K562 (cell line): ENCODE data around the gene FEN1. TPM values are rescaled to one million over a fixed set of nuclear protein-coding genes. Genes with fewer than 3 reads are reported as not detected.

Experiments
- BRCA1 ChIP-seq, 2 experiments: fragments of 450-650 bp in 1 of 2; sonication (generic) in 1 of 2; formaldehyde crosslinking in 1 of 2; IDR thresholded peaks; 2 replicates each; pipeline versions ENCODE4 v1.5.0 to v1.6.1; 2017 to 2020; ENCODE audit warnings: mild to moderate bottlenecking in 1 of 2, missing genetic modification reagents in 1 of 2
- DNMT1 ChIP-seq: fragments of 450-650 bp; IDR thresholded peaks from 2 replicates; pipeline ENCODE4 v1.6.1; 2016; ENCODE audit warnings: antibody characterized with exemption, mild to moderate bottlenecking
- ELF1 ChIP-seq: fragments of 200-800 bp; sonication (Bioruptor generic); IDR thresholded peaks from 2 replicates; pipeline ENCODE4 v1.6.1; 2016; ENCODE audit warnings: missing genetic modification characterization, missing compliant biosample characterization
- IRF2 ChIP-seq: sonication (generic); formaldehyde crosslinking; IDR thresholded peaks from 2 replicates; pipeline ENCODE4 v1.8.1; 2022; ENCODE audit warnings: mild to moderate bottlenecking, missing genetic modification reagents
- L3MBTL2 ChIP-seq: fragments of 450-650 bp; IDR thresholded peaks from 2 replicates; pipeline ENCODE4 v1.6.1; 2016; ENCODE audit warnings: mild to moderate bottlenecking, moderate library complexity
- PTTG1 ChIP-seq: fragments of 450-650 bp; IDR thresholded peaks from 2 replicates; pipeline ENCODE4 v1.6.1; 2016; ENCODE audit warnings: low read depth, mild to moderate bottlenecking, missing genetic modification characterization, missing compliant biosample characterization
- RFX1 ChIP-seq: fragments of 450-650 bp; IDR thresholded peaks from 2 replicates; pipeline ENCODE4 v1.6.1; 2016; ENCODE audit warnings: mild to moderate bottlenecking, moderate library complexity
- SLC30A9 ChIP-seq: fragments of 250-450 bp; sonication (Bioruptor Pico); IDR thresholded peaks from 2 replicates; pipeline ENCODE4 v1.8.0; 2022; ENCODE audit warnings: mild to moderate bottlenecking, moderate library complexity
- TSC22D4 ChIP-seq: fragments of 450-650 bp; IDR thresholded peaks from 2 replicates; pipeline ENCODE4 v1.6.1; 2016; ENCODE audit warnings: missing genetic modification characterization, missing biosample characterization, control low read depth
- XRCC4 ChIP-seq: IDR thresholded peaks from one replicate; pipeline ENCODE4 v1.6.1; 2011; ENCODE audit not compliant: insufficient read depth, insufficient read length; ENCODE audit errors: extremely low read depth
- ZFX ChIP-seq: sonication (generic); formaldehyde crosslinking; IDR thresholded peaks from 2 replicates; pipeline ENCODE4 v1.8.0; 2022; ENCODE audit warnings: mild to moderate bottlenecking, missing genetic modification reagents, moderate library complexity
- ZKSCAN8 ChIP-seq: fragments of 200-800 bp; sonication (Bioruptor generic); IDR thresholded peaks from 2 replicates; pipeline ENCODE4 v1.6.1; 2016; ENCODE audit warnings: missing genetic modification characterization, missing compliant biosample characterization
- ZNF232 ChIP-seq: sonication (generic); formaldehyde crosslinking; IDR thresholded peaks from 2 replicates; pipeline ENCODE4 v1.8.0; 2022; ENCODE audit warnings: mild to moderate bottlenecking, missing genetic modification reagents
- ZNF436 ChIP-seq: fragments of 250-450, 450-650 bp; sonication (Bioruptor Pico); formaldehyde crosslinking; IDR thresholded peaks from 2 replicates; pipeline ENCODE4 v1.7.0; 2020; ENCODE audit warnings: mild to moderate bottlenecking
- ZNF695 ChIP-seq: fragments of 450-650 bp; formaldehyde crosslinking; IDR thresholded peaks from 2 replicates; pipeline ENCODE4 v1.4.0; 2020; ENCODE audit warnings: mild to moderate bottlenecking, moderate library complexity
- ZNF79 ChIP-seq: fragments of 250-450 bp; sonication (Bioruptor Pico); IDR thresholded peaks from 2 replicates; pipeline ENCODE4 v1.4.0; 2020; ENCODE audit warnings: low read depth, mild to moderate bottlenecking, moderate library complexity
- polyA plus RNA-seq, 8 experiments: library from polyadenylated mRNA; depleted of rRNA in 4 of 8; stranded (reverse) in 5 of 8; unstranded in 3 of 8; fragments of >200 nt; fragmentation: Nextera tagmentation in 2 of 8; fragmentation: Illumina TruSeq in 1 of 8; extraction: Ambion mirVana in 2 of 8; extraction: Trizol in 1 of 8; gene quantifications; 2 replicates each; pipeline versions ENCODE4 v1.2.1 to v1.2.3, GENCODE V29; 2011 to 2014; ENCODE audit warnings: inconsistent platforms in 1 of 8, missing spikeins in 1 of 8
- total RNA-seq, 7 experiments: library from RNA; depleted of rRNA in 6 of 7; stranded (reverse); fragments of >200 nt in 6 of 7; fragmentation: Illumina TruSeq in 2 of 7; extraction: Trizol in 2 of 7; gene quantifications; 2 replicates each; pipeline versions ENCODE4 v1.2.1 to v1.2.3, GENCODE V29; 2011 to 2021; ENCODE audit warnings: low replicate concordance in 1 of 7
- TF ChIP-seq, protein P1 (sequence below): sonication (generic); formaldehyde crosslinking; IDR thresholded peaks from 2 replicates; pipeline ENCODE4 v1.8.0; 2022; ENCODE audit warnings: mild to moderate bottlenecking, low read depth, missing genetic modification reagents
- TF ChIP-seq, protein P2 (sequence below): sonication (generic); formaldehyde crosslinking; IDR thresholded peaks from 2 replicates; pipeline ENCODE4 v1.8.1; 2023; ENCODE audit warnings: mild to moderate bottlenecking, missing genetic modification reagents
- TF ChIP-seq, protein P3 (sequence below): fragments of 450-650 bp; formaldehyde crosslinking; IDR thresholded peaks from 2 replicates; pipeline ENCODE4 v1.4.0; 2022; ENCODE audit warnings: missing genetic modification characterization
- TF ChIP-seq, protein P4 (sequence below), 2 experiments: fragments of 450-650 bp in 1 of 2; sonication (generic) in 1 of 2; formaldehyde crosslinking; conservative IDR thresholded peaks; 2 replicates each; pipeline versions ENCODE4 v1.4.0 to v1.8.1; 2020 to 2022; ENCODE audit warnings: mild to moderate bottlenecking in 1 of 2, missing genetic modification reagents in 1 of 2
- TF ChIP-seq, protein P5 (sequence below): sonication (generic); formaldehyde crosslinking; IDR thresholded peaks from 2 replicates; pipeline ENCODE4 v1.8.0; 2022; ENCODE audit warnings: mild to moderate bottlenecking, missing genetic modification reagents, borderline replicate concordance

Gene FEN1
- total and polyA plus RNA-seq, 9 of the 15 experiments (the other 6 are each of a cell fraction or from before 2014, with no cell fraction given): 58.1 to 156 (median 137) TPM

DNA sequence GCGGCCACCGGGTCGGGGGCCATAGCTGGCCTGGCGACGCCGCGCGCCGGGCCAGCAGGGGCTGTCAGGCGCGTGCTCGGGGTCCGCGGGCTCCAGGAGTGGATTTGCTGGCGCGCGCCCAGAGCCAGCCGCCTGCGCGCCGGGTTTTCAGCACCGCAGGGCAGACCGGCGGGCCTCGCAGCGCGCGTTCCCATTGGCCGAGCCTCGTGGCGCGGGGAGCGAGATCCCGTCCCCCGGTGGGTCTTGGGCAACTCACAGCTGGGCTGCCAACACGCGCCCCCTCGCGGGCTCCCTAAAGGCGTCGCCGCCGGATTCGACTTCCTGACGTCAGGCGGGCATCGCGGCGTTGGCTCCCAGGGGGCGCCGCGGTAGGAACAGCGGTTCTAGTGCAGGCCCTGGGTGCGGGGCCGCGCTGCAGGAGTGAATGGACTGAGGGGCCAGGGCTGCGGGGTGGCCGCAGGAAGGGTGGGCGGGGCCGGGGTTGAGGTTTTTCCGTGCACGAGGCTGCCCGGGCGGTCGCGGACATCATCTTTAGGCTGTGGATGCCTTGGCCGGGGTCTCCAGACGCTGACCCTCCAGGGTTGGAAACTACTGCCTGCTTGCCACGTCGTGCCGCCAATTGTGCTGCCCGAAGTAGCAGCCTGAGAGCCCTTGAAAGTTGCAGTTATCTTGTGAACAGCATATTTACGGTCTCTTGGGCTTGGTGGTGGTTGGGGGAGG lies 24.2 kb downstream of the FEN1 start, which contains the start of gene FADS1 (continued):
- TF ChIP-seq, protein P1, sequence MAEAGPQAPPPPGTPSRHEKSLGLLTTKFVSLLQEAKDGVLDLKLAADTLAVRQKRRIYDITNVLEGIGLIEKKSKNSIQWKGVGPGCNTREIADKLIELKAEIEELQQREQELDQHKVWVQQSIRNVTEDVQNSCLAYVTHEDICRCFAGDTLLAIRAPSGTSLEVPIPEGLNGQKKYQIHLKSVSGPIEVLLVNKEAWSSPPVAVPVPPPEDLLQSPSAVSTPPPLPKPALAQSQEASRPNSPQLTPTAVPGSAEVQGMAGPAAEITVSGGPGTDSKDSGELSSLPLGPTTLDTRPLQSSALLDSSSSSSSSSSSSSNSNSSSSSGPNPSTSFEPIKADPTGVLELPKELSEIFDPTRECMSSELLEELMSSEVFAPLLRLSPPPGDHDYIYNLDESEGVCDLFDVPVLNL (CRISPR knock-in tag): no peak
- no peak for TF ChIP-seq TSC22D4 (tag)
- TF ChIP-seq ZNF436 (CRISPR knock-in tag): no peak
- TF ChIP-seq XRCC4: no peak
- TF ChIP-seq PTTG1 (tag): no peak
- TF ChIP-seq, protein P2, sequence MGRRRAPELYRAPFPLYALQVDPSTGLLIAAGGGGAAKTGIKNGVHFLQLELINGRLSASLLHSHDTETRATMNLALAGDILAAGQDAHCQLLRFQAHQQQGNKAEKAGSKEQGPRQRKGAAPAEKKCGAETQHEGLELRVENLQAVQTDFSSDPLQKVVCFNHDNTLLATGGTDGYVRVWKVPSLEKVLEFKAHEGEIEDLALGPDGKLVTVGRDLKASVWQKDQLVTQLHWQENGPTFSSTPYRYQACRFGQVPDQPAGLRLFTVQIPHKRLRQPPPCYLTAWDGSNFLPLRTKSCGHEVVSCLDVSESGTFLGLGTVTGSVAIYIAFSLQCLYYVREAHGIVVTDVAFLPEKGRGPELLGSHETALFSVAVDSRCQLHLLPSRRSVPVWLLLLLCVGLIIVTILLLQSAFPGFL (CRISPR knock-in tag): no peak
- TF ChIP-seq, protein P3, sequence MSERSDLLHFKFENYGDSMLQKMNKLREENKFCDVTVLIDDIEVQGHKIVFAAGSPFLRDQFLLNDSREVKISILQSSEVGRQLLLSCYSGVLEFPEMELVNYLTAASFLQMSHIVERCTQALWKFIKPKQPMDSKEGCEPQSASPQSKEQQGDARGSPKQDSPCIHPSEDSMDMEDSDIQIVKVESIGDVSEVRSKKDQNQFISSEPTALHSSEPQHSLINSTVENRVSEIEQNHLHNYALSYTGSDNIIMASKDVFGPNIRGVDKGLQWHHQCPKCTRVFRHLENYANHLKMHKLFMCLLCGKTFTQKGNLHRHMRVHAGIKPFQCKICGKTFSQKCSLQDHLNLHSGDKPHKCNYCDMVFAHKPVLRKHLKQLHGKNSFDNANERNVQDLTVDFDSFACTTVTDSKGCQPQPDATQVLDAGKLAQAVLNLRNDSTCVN (CRISPR knock-in tag): no peak
- TF ChIP-seq ZNF79 (CRISPR knock-in tag): no peak
- TF ChIP-seq IRF2: no peak
- TF ChIP-seq ELF1 (tag): peak; percentile 56
- no peak for TF ChIP-seq ZNF695 (CRISPR knock-in tag)
- TF ChIP-seq DNMT1: no peak
- TF ChIP-seq SLC30A9 (CRISPR knock-in tag): no peak
- TF ChIP-seq ZNF232: no peak
- no peak for TF ChIP-seq BRCA1 (IDR thresholded peaks at IDR 0.05)
- TF ChIP-seq BRCA1 (CRISPR knock-in tag; IDR thresholded peaks at IDR 0.05): no peak
- TF ChIP-seq, protein P4, sequence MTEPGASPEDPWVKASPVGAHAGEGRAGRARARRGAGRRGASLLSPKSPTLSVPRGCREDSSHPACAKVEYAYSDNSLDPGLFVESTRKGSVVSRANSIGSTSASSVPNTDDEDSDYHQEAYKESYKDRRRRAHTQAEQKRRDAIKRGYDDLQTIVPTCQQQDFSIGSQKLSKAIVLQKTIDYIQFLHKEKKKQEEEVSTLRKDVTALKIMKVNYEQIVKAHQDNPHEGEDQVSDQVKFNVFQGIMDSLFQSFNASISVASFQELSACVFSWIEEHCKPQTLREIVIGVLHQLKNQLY (CRISPR knock-in tag; conservative IDR thresholded peaks at IDR 0.05): no peak
- no peak for TF ChIP-seq RFX1
- TF ChIP-seq, protein P5, sequence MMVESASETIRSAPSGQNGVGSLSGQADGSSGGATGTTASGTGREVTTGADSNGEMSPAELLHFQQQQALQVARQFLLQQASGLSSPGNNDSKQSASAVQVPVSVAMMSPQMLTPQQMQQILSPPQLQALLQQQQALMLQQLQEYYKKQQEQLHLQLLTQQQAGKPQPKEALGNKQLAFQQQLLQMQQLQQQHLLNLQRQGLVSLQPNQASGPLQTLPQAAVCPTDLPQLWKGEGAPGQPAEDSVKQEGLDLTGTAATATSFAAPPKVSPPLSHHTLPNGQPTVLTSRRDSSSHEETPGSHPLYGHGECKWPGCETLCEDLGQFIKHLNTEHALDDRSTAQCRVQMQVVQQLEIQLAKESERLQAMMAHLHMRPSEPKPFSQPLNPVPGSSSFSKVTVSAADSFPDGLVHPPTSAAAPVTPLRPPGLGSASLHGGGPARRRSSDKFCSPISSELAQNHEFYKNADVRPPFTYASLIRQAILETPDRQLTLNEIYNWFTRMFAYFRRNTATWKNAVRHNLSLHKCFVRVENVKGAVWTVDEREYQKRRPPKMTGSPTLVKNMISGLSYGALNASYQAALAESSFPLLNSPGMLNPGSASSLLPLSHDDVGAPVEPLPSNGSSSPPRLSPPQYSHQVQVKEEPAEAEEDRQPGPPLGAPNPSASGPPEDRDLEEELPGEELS: peak; percentile 88; the same call in 1 of the 2 replicates
- peak; percentile 87 for TF ChIP-seq ZFX (CRISPR knock-in tag)
- peak; percentile 98 for TF ChIP-seq L3MBTL2
- TF ChIP-seq ZKSCAN8 (CRISPR knock-in tag): peak; percentile 75
